ENCODE data around the gene ATP2B2. TPM values are rescaled to one million over a fixed set of nuclear protein-coding genes. Genes with fewer than 3 reads are reported as not detected.
"Not testable (repeated sequence)": the region's sequence is repeated elsewhere in the genome, so short reads cannot be mapped to it uniquely, and the experiment has no call there.

Gene ATP2B2
- total RNA-seq, 2 experiments from 2014 or later, result not detected

GRCh38 chr3:10392244-10392643 lies 113.1 kb downstream of the ATP2B2 start:
- Mint-ChIP-seq H3K27me3 (peaks cover 2% of the 10 kb centered on the region), H3K36me3 (ENCODE audit: low read depth) (no peaks in the 10 kb centered on the region), H3K4me1 (peaks cover 45% of the 10 kb centered on the region), H3K4me3 (no peak overlapping the region), H3K27ac (no peak overlapping the region), H3K9me3 (no peaks in the 10 kb centered on the region)
- ChIA-PET CTCF (no interaction called here), POLR2A (no interaction called here)
- no peak for DNase-seq

- DNase-seq, result peak; percentile 30
- Mint-ChIP-seq H3K36me3 (ENCODE audit: low read depth) (no peaks in the 10 kb centered on the region), H3K4me3 (no peak overlapping the region), H3K4me1 (peaks cover 41% of the 10 kb centered on the region), H3K27me3 (peaks cover 4% of the 10 kb centered on the region), H3K27ac (peak overlapping the region; percentile 8), H3K9me3 (no peaks in the 10 kb centered on the region)
- POLR2A ChIA-PET, result no interaction called here
- CTCF ChIA-PET, result no interaction called here
These were observed 114.0 kb downstream of the ATP2B2 start for GRCh38 chr3:10391391-10391790.

- no peak for DNase-seq
- ChIA-PET POLR2A (no interaction called here), CTCF (no interaction called here)
- H3K27me3 Mint-ChIP-seq, result peaks cover 4% of the 10 kb centered on the region
- peaks cover 35% of the 10 kb centered on the region for H3K4me1 Mint-ChIP-seq
- H3K27ac Mint-ChIP-seq, result peak overlapping the region; percentile 8
- H3K9me3 Mint-ChIP-seq, result no peaks in the 10 kb centered on the region
- H3K4me3 Mint-ChIP-seq, result no peak overlapping the region
- no peaks in the 10 kb centered on the region for H3K36me3 Mint-ChIP-seq (ENCODE audit: low read depth)
These were observed 114.6 kb downstream of the ATP2B2 start for GRCh38 chr3:10390641-10391373.

GRCh38 chr3:10389995-10390394 lies 115.4 kb downstream of the ATP2B2 start:
- CTCF ChIA-PET, result no interaction called here
- POLR2A ChIA-PET, result no interaction called here
- Mint-ChIP-seq H3K4me1 (peaks cover 27% of the 10 kb centered on the region), H3K4me3 (no peak overlapping the region), H3K27me3 (peaks cover 2% of the 10 kb centered on the region), H3K9me3 (no peaks in the 10 kb centered on the region), H3K27ac (no peak overlapping the region), H3K36me3 (ENCODE audit: low read depth) (no peaks in the 10 kb centered on the region)
- DNase-seq, result no peak

- Mint-ChIP-seq H3K27ac (no peak overlapping the region), H3K36me3 (ENCODE audit: low read depth) (no peaks in the 10 kb centered on the region), H3K4me1 (peaks cover 26% of the 10 kb centered on the region), H3K9me3 (no peaks in the 10 kb centered on the region), H3K4me3 (no peak overlapping the region), H3K27me3 (peaks cover 2% of the 10 kb centered on the region)
- DNase-seq, result no peak
- CTCF ChIA-PET, result no interaction called here
- POLR2A ChIA-PET, result no interaction called here
These were observed 116.0 kb downstream of the ATP2B2 start for GRCh38 chr3:10389339-10389738.

GRCh38 chr3:10387881-10388609 lies 117.3 kb downstream of the ATP2B2 start:
- H3K27ac Mint-ChIP-seq, result no peak overlapping the region
- CTCF ChIA-PET, result no interaction called here
- no peak overlapping the region for H3K4me3 Mint-ChIP-seq
- H3K27me3 Mint-ChIP-seq, result peaks cover 8% of the 10 kb centered on the region
- POLR2A ChIA-PET, result no interaction called here
- no peaks in the 10 kb centered on the region for H3K9me3 Mint-ChIP-seq
- peaks cover 26% of the 10 kb centered on the region for H3K4me1 Mint-ChIP-seq
- H3K36me3 Mint-ChIP-seq (ENCODE audit: low read depth), result no peaks in the 10 kb centered on the region
- no peak for DNase-seq

GRCh38 chr3:10386121-10386520 lies 119.3 kb downstream of the ATP2B2 start:
- Mint-ChIP-seq H3K4me1 (peaks cover 16% of the 10 kb centered on the region), H3K27ac (no peak overlapping the region), H3K9me3 (no peaks in the 10 kb centered on the region), H3K4me3 (no peak overlapping the region), H3K36me3 (ENCODE audit: low read depth) (no peaks in the 10 kb centered on the region), H3K27me3 (peaks cover 8% of the 10 kb centered on the region)
- POLR2A ChIA-PET, result no interaction called here
- DNase-seq, result no peak
- CTCF ChIA-PET, result no interaction called here

GRCh38 chr3:10384541-10385360 lies 120.6 kb downstream of the ATP2B2 start:
- Mint-ChIP-seq H3K27ac (no peak overlapping the region), H3K4me3 (no peak overlapping the region), H3K36me3 (ENCODE audit: low read depth) (no peaks in the 10 kb centered on the region), H3K9me3 (no peaks in the 10 kb centered on the region), H3K4me1 (peaks cover 5% of the 10 kb centered on the region), H3K27me3 (peaks cover 8% of the 10 kb centered on the region)
- CTCF ChIA-PET, result no interaction called here
- POLR2A ChIA-PET, result no interaction called here
- DNase-seq, result no peak

- H3K4me1 Mint-ChIP-seq, result no peaks in the 10 kb centered on the region
- no peak overlapping the region for H3K4me3 Mint-ChIP-seq
- H3K27me3 Mint-ChIP-seq, result peaks cover 8% of the 10 kb centered on the region
- H3K27ac Mint-ChIP-seq, result no peak overlapping the region
- CTCF ChIA-PET, result no interaction called here
- H3K36me3 Mint-ChIP-seq (ENCODE audit: low read depth), result no peaks in the 10 kb centered on the region
- no peaks in the 10 kb centered on the region for H3K9me3 Mint-ChIP-seq
- POLR2A ChIA-PET, result no interaction called here
- DNase-seq, result no peak
These were observed 121.5 kb downstream of the ATP2B2 start for GRCh38 chr3:10383850-10384248.

GRCh38 chr3:10382892-10383849 lies 122.2 kb downstream of the ATP2B2 start:
- CTCF ChIA-PET, result no interaction called here
- POLR2A ChIA-PET, result no interaction called here
- DNase-seq, result no peak

GRCh38 chr3:10382445-10382844 lies 122.9 kb downstream of the ATP2B2 start:
- H3K27me3 Mint-ChIP-seq; CTCF ChIA-PET; H3K4me1 Mint-ChIP-seq; H3K27ac Mint-ChIP-seq; H3K4me3 Mint-ChIP-seq; POLR2A ChIA-PET; H3K9me3 Mint-ChIP-seq; DNase-seq; H3K36me3 Mint-ChIP-seq (ENCODE audit: low read depth): not testable (repeated sequence)

More at GRCh38 chr3:10382892-10383849, 122.2 kb downstream of the ATP2B2 start:
- no peaks in the 10 kb centered on the region for H3K9me3 Mint-ChIP-seq
- no peak overlapping the region for H3K4me3 Mint-ChIP-seq
- H3K27ac Mint-ChIP-seq, result no peak overlapping the region
- no peaks in the 10 kb centered on the region for H3K4me1 Mint-ChIP-seq
- peaks cover 8% of the 10 kb centered on the region for H3K27me3 Mint-ChIP-seq
- H3K36me3 Mint-ChIP-seq (ENCODE audit: low read depth), result no peaks in the 10 kb centered on the region

GRCh38 chr3:10381336-10381735 lies 124.0 kb downstream of the ATP2B2 start:
- Mint-ChIP-seq H3K36me3 (ENCODE audit: low read depth) (no peaks in the 10 kb centered on the region), H3K27me3 (peaks cover 6% of the 10 kb centered on the region), H3K4me1 (no peaks in the 10 kb centered on the region), H3K27ac (no peak overlapping the region), H3K9me3 (no peaks in the 10 kb centered on the region), H3K4me3 (no peak overlapping the region)
- ChIA-PET CTCF (no interaction called here), POLR2A (no interaction called here)
- DNase-seq, result no peak

- H3K4me1 Mint-ChIP-seq, result no peaks in the 10 kb centered on the region
- POLR2A ChIA-PET, result no interaction called here
- H3K4me3 Mint-ChIP-seq, result no peak overlapping the region
- CTCF ChIA-PET, result no interaction called here
- no peaks in the 10 kb centered on the region for H3K9me3 Mint-ChIP-seq
- no peak overlapping the region for H3K27ac Mint-ChIP-seq
- H3K27me3 Mint-ChIP-seq, result peaks cover 6% of the 10 kb centered on the region
- no peak for DNase-seq
- no peaks in the 10 kb centered on the region for H3K36me3 Mint-ChIP-seq (ENCODE audit: low read depth)
These were observed 124.5 kb downstream of the ATP2B2 start for GRCh38 chr3:10380906-10381305.
